T-helper 1 cell treated with Interleukin-12 subunit alpha and Interleukin-12 subunit beta and Interleukin-4 antibody, amounts not matched to agents 30 μg/mL and 1 μg/mL, for 36 hours (primary cell): Measurements from ENCODE around the gene SLCO6A1.
"Not testable (repeated sequence)": the region's sequence is repeated elsewhere in the genome, so short reads cannot be mapped to it uniquely, and the experiment has no call there.

Source experiments
- H3K27ac Mint-ChIP-seq: one replicate; pipeline ENCODE4 v1.8.0; 2021; ENCODE audit warnings: mild to moderate bottlenecking, mixed read lengths
- H3K27me3 Mint-ChIP-seq: one replicate; pipeline ENCODE4 v1.8.0; 2021; ENCODE audit warnings: low read depth, mixed read lengths
- H3K36me3 Mint-ChIP-seq: one replicate; pipeline ENCODE4 v1.8.0; 2021; ENCODE audit warnings: low read depth, mixed read lengths
- H3K4me1 Mint-ChIP-seq: one replicate; pipeline ENCODE4 v1.8.0; 2021; ENCODE audit warnings: low read depth, mixed read lengths
- H3K4me3 Mint-ChIP-seq: one replicate; pipeline ENCODE4 v1.8.0; 2021; ENCODE audit warnings: mild to moderate bottlenecking, moderate library complexity, mixed read lengths
- H3K9me3 Mint-ChIP-seq: one replicate; pipeline ENCODE4 v1.8.0; 2021; ENCODE audit warnings: mixed read lengths

The SLCO6A1 gene

DNA sequence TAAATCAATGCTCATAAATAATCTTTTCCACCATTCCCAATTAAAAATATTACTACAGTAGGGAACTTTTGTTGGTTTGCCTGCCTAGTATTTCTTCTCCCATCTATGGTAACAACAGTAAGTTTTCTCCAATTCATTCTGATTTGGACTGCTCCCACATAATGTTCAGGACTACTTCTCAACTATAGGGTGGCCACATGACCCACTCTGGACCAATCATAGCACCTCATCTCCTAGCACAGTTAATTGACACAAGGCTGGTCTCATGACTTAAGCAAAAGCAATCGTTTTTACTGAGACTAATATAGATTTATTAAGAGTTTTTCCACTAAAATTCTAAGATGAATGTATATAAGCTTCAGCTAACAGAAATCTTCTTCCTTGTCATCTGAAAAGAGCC lies 28.7 kb upstream of the SLCO6A1 start:
- Mint-ChIP-seq H3K9me3 (no peaks in the 10 kb centered on the region), H3K36me3 (no peaks in the 10 kb centered on the region), H3K27ac (no peak overlapping the region), H3K27me3 (peaks cover 3% of the 10 kb centered on the region), H3K4me1 (no peaks in the 10 kb centered on the region), H3K4me3 (no peak overlapping the region)

DNA sequence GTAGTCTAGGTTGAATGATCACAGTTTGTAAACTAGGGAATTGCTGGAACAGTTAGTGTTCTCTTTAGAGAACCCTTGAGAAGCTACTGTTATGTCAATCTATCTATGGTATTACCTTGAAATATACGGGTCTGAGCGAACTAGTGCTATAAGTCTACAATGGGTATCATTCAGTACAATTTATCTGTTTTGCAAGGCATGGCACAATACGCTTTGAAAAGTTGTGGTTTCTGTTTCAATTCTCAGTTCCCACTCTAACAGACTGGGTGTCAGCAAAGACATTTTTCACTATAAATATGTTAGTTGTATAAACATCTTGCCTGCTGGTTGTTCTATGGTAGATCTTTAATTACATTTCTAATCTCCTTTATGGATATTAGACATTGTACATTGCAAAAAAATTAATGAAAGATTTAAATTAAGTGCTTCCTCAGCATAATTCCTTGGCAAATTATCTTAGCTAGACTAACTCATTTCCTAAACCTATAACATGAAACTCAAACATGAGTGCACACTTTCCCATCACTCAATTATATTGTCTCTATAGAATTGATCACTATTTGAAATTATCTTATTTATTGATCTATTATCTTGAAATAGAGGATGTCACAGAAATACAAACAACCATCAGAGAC lies 24.9 kb upstream of the SLCO6A1 start:
- no peaks in the 10 kb centered on the region for H3K9me3 Mint-ChIP-seq
- H3K27ac Mint-ChIP-seq: no peak overlapping the region
- H3K36me3 Mint-ChIP-seq: no peaks in the 10 kb centered on the region
- no peaks in the 10 kb centered on the region for H3K4me1 Mint-ChIP-seq
- H3K27me3 Mint-ChIP-seq: peaks cover 3% of the 10 kb centered on the region
- H3K4me3 Mint-ChIP-seq: no peak overlapping the region

- Mint-ChIP-seq H3K27me3 (peaks cover under 1% of the 10 kb centered on the region), H3K4me3 (no peak overlapping the region), H3K36me3 (no peaks in the 10 kb centered on the region), H3K27ac (no peak overlapping the region), H3K4me1 (no peaks in the 10 kb centered on the region), H3K9me3 (no peaks in the 10 kb centered on the region)
These were observed 12.9 kb upstream of the SLCO6A1 start for GRCh38 chr5:102511666-102512065.

DNA sequence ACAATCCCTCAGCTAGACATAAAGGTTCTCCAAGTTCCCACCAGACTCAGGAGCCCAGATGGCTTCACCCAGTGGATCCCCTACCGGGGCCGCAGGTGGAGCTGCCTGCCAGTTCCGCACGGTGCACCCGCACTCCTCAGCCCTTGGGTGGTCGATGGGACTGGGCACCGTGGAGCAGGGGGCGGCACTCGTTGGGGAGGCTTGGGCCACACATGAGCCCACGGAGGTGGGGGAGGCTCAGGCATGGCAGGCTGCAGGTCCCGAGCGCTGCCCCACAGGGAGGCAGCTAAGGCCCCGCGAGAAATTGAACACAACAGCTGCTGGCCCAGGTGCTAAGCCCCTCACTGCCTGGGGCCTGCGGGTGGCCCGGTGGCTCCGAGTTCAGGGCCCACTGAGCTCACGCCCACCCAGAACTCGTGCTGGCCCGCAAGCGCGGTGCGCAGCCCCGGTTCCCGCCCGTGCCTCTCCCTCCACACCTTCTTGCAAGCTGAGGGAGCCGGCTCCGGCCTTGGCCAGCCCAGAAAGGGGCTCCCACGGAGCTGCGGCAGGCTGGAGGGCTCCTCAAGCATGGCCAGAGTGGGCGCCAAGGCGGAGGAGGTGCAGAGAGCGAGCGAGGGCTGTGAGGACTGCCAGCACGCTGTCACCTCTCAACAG lies 7.4 kb downstream of the SLCO6A1 start:
- not testable (repeated sequence) for H3K4me1 Mint-ChIP-seq

DNA sequence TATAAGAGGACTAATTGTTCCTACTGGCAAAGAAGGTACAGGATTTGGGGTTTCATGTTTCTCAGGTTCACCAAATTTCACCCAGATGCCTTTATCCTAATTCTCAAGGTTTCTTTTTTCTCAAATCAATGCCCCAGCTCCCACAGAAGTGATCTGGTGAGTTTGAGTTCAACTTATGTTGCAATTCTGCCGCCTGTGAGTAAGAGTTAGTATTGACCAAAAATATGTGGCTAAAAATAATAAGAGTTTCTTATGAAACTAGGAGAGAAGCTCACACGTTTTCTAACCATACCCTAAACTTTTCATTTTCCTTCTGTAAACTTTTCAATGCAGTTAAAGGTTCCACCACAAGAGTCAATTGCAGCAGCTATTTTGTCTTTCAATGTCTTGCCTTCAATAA lies 15.1 kb downstream of the SLCO6A1 start:
- no peaks in the 10 kb centered on the region for H3K27me3 Mint-ChIP-seq
- H3K4me1 Mint-ChIP-seq: no peaks in the 10 kb centered on the region
- H3K9me3 Mint-ChIP-seq: no peaks in the 10 kb centered on the region
- no peak overlapping the region for H3K4me3 Mint-ChIP-seq
- H3K36me3 Mint-ChIP-seq: no peaks in the 10 kb centered on the region
- H3K27ac Mint-ChIP-seq: no peak overlapping the region

More for the DNA sequence above, 7.4 kb downstream of the SLCO6A1 start:
- not testable (repeated sequence) for H3K9me3 Mint-ChIP-seq, H3K4me3 Mint-ChIP-seq, H3K27me3 Mint-ChIP-seq, H3K27ac Mint-ChIP-seq, H3K36me3 Mint-ChIP-seq

GRCh38 chr5:102481054-102481715 lies 17.6 kb downstream of the SLCO6A1 start:
- Mint-ChIP-seq H3K4me1 (no peaks in the 10 kb centered on the region), H3K4me3 (no peak overlapping the region), H3K36me3 (no peaks in the 10 kb centered on the region), H3K27me3 (no peaks in the 10 kb centered on the region), H3K27ac (no peak overlapping the region), H3K9me3 (no peaks in the 10 kb centered on the region)

DNA sequence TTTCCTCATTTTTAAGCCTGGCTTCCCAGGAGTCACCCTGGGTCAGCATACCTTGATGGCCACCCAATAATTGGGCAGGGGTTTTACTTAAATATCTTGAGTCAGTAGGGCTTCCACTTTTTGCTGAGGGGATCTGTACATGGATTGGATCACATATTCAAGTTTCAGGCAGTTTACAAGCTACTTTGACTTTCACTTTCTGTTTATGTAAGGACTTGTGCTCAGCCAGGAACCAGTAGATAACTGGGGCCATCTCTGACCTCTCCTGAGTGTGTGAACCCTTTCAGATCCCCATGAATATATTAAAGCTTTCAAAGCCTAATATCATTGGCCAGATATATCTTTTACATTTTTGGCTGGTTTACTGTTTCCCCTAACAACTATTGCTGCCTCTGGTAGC lies 45.1 kb downstream of the SLCO6A1 start:
- no peaks in the 10 kb centered on the region for H3K27me3 Mint-ChIP-seq
- H3K4me1 Mint-ChIP-seq: peaks cover 4% of the 10 kb centered on the region
- peak overlapping the region; percentile 45 for H3K27ac Mint-ChIP-seq
- H3K9me3 Mint-ChIP-seq: no peaks in the 10 kb centered on the region
- no peaks in the 10 kb centered on the region for H3K36me3 Mint-ChIP-seq
- H3K4me3 Mint-ChIP-seq: no peak overlapping the region

- peaks cover 4% of the 10 kb centered on the region for H3K4me1 Mint-ChIP-seq
- no peaks in the 10 kb centered on the region for H3K27me3 Mint-ChIP-seq
- H3K9me3 Mint-ChIP-seq: no peaks in the 10 kb centered on the region
- no peaks in the 10 kb centered on the region for H3K36me3 Mint-ChIP-seq
- no peak overlapping the region for H3K4me3 Mint-ChIP-seq
- H3K27ac Mint-ChIP-seq: no peak overlapping the region
These were observed 47.7 kb downstream of the SLCO6A1 start for GRCh38 chr5:102451082-102451481.

DNA sequence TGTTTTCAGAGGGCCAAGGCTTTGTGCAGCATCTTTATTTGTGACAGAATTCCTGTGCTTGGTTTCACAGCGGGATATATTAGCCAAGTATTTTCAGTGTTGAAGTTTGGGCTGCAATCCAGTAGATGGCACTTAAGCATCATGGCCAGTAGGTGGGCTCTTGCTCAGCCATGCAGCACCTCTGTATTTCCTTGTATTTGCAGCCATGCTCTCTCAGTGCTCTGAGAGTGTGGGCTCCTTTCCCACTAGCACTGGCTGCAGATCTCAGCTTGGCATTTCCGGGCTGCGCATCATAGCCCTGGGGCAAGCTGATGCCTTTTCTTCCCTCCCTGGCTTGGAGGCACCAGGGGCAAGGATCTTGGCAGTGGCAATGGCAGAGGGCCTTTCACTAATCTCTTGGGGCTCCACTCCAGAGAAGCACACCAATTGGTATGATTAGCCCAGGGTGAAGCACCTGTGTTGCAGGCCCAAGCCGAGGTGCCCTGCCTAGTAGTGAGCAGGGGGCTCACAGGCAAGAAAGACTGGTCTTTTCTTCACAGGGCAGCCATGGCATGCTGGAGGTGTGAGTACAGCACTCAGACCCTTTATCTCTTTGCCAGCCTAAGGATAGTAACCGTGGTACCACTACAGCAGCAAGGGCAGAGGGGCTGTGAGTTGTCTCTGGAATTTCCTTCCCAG lies 48.3 kb downstream of the SLCO6A1 start:
- Mint-ChIP-seq H3K4me3 (no peak overlapping the region), H3K9me3 (no peaks in the 10 kb centered on the region), H3K36me3 (no peaks in the 10 kb centered on the region), H3K27ac (no peak overlapping the region), H3K27me3 (no peaks in the 10 kb centered on the region), H3K4me1 (peaks cover 4% of the 10 kb centered on the region)

GRCh38 chr5:102433473-102433872 lies 65.3 kb downstream of the SLCO6A1 start:
- Mint-ChIP-seq H3K4me3 (no peak overlapping the region), H3K36me3 (no peaks in the 10 kb centered on the region), H3K9me3 (no peaks in the 10 kb centered on the region), H3K27me3 (no peaks in the 10 kb centered on the region), H3K4me1 (no peaks in the 10 kb centered on the region), H3K27ac (no peak overlapping the region)

GRCh38 chr5:102421647-102422046 lies 77.2 kb downstream of the SLCO6A1 start:
- H3K27ac Mint-ChIP-seq: no peak overlapping the region
- no peaks in the 10 kb centered on the region for H3K4me1 Mint-ChIP-seq
- H3K9me3 Mint-ChIP-seq: peaks cover 5% of the 10 kb centered on the region
- no peak overlapping the region for H3K4me3 Mint-ChIP-seq
- no peaks in the 10 kb centered on the region for H3K36me3 Mint-ChIP-seq
- no peaks in the 10 kb centered on the region for H3K27me3 Mint-ChIP-seq

DNA sequence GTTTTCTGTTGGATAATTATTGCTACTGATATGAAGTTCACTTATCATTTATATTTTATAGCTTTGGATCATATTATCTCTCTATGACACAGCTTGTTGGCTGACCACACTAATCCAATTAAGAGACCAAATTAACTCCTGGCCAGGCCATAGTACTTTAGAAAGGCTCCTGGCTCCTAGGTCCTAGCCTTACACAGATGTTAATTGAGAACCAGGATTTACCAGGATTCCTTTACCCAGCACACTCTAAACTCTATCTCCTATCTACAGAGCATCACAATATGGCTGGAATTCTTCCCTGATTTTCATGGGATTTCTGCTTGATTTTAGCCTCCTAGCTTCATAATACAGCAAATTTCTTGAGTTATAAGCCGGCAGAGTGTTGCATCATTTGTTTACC lies 80.3 kb downstream of the SLCO6A1 start:
- no peaks in the 10 kb centered on the region for H3K27me3 Mint-ChIP-seq
- no peak overlapping the region for H3K27ac Mint-ChIP-seq
- no peak overlapping the region for H3K4me3 Mint-ChIP-seq
- peaks cover under 1% of the 10 kb centered on the region for H3K9me3 Mint-ChIP-seq
- H3K4me1 Mint-ChIP-seq: no peaks in the 10 kb centered on the region
- H3K36me3 Mint-ChIP-seq: no peaks in the 10 kb centered on the region

GRCh38 chr5:102414448-102414847 lies 84.4 kb downstream of the SLCO6A1 start:
- Mint-ChIP-seq H3K4me1 (no peaks in the 10 kb centered on the region), H3K36me3 (no peaks in the 10 kb centered on the region), H3K27me3 (no peaks in the 10 kb centered on the region), H3K4me3 (no peak overlapping the region), H3K9me3 (no peaks in the 10 kb centered on the region), H3K27ac (no peak overlapping the region)

DNA sequence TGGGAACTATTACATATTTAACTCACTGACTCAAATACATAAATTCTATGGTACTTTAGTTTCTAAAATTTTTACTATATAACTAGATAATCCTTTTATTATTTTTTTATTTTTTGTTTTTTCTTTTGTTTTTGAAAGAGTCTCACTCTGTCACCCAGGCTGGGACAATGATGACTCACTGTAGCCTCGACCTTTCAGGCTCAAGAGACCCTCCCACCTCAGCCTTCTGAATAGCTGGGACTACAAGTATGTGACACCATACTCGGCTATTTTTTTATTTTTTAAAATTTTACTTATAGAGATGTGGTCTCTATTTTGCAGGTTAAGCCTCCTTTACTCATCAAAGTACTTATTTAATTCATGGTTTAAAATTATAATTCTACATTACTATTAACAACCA lies 110.6 kb downstream of the SLCO6A1 start:
- Mint-ChIP-seq H3K4me3 (no peak overlapping the region), H3K9me3 (no peaks in the 10 kb centered on the region), H3K36me3 (no peaks in the 10 kb centered on the region), H3K27me3 (no peaks in the 10 kb centered on the region), H3K4me1 (no peaks in the 10 kb centered on the region), H3K27ac (no peak overlapping the region)

DNA sequence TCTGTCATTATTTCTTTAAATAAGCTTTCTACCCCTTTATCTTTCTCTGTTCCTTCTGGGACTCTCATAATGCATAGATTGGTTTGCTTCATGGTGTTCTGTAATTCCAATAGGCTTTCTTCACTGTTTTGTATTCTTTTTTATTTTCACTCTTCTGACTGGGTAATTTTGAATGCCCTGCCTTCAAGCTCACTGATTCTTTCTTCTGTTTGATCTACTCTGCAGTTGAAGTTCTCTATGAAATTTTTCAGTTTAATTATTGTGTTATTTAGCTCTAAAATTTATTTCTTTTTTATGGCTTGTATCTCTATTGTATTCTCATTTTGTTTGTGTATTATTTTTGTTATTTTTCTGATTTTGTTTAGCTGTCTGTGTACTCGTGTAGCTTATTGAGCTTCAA lies 113.4 kb downstream of the SLCO6A1 start:
- H3K27me3 Mint-ChIP-seq: no peaks in the 10 kb centered on the region
- H3K27ac Mint-ChIP-seq: no peak overlapping the region
- no peaks in the 10 kb centered on the region for H3K4me1 Mint-ChIP-seq
- H3K36me3 Mint-ChIP-seq: no peaks in the 10 kb centered on the region
- H3K9me3 Mint-ChIP-seq: no peaks in the 10 kb centered on the region
- H3K4me3 Mint-ChIP-seq: no peak overlapping the region
